ENCODE results near the gene ZNF230. TPM values are rescaled to one million over a fixed set of nuclear protein-coding genes. Genes with fewer than 3 reads are reported as not detected.

ZNF230 gene
- total and polyA plus RNA-seq, 2 of the 4 experiments (the other 2 are of a cell fraction) = 1.5 to 3.4 TPM

DNA sequence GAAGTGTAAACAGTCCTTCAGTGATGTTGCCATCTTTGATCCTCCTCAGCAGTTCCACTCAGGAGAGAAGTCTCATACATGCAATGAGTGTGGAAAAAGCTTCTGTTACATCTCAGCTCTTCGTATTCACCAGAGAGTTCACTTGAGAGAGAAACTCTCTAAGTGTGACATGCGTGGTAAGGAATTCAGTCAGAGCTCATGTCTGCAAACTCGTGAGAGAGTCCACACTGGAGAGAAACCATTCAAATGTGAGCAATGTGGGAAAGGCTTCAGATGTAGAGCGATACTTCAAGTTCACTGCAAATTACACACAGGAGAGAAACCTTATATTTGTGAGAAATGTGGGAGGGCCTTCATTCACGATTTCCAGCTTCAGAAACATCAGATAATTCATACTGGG, 7.7 kb downstream of the ZNF230 start:
- Histone ChIP-seq H3K4ac (ENCODE audit: low read depth, low read length) (no peak overlapping the region), H2AK5ac (ENCODE audit: low read depth, low read length) (no peak overlapping the region), H2BK120ac (ENCODE audit: low read depth, low read length) (no peak overlapping the region), H4K5ac (ENCODE audit: low read depth, low read length) (no peak overlapping the region), H3K9me1 (ENCODE audit: insufficient read depth, low read length) (no peaks in the 10 kb centered on the region), H3K9ac (ENCODE audit: low read depth, low read length) (no peak overlapping the region), H3K23ac (ENCODE audit: low read depth, low read length) (no peak overlapping the region), H3K18ac (ENCODE audit: low read depth, low read length) (no peak overlapping the region), H2BK20ac (ENCODE audit: low read depth, low read length) (no peak overlapping the region), H2BK5ac (ENCODE audit: low read depth, low read length, poor library complexity, severe bottlenecking) (no peak overlapping the region), H4K8ac (ENCODE audit: low read depth in 2 of 2, low read length in 2 of 2) (no peak overlapping the region), H3K4me2 (ENCODE audit: low read depth, low read length) (no peak overlapping the region), H2BK15ac (ENCODE audit: low read depth, low read length) (no peak overlapping the region), H4K91ac (ENCODE audit: insufficient read depth, low read depth, low read length) (no peak overlapping the region), H3K4me1 (ENCODE audit: control insufficient read depth, insufficient read depth, low read length) (no peaks in the 10 kb centered on the region), H4K20me1 (ENCODE audit: insufficient read depth, low read length) (no peaks in the 10 kb centered on the region), H3K27me3 (ENCODE audit: control insufficient read depth, insufficient read depth, low read length) (no peaks in the 10 kb centered on the region), H3K4me3 (ENCODE audit: insufficient read depth, low read depth, low read length) (no peak overlapping the region), H3K14ac (replicated peaks; ENCODE audit: low read depth, low read length) (no peak overlapping the region), H3K56ac (ENCODE audit: extremely low read depth, insufficient read depth, low read length) (no peak overlapping the region), H2AFZ (replicated peaks; ENCODE audit: low read length, poor library complexity) (no peak overlapping the region), H3K27ac (ENCODE audit: insufficient read depth, low read length) (no peak overlapping the region), H3K36me3 (ENCODE audit: control insufficient read depth, insufficient read depth, low read length) (peaks cover 38% of the 10 kb centered on the region), H3K9me3 (ENCODE audit: control insufficient read depth, insufficient read depth, low read length) (peaks cover 30% of the 10 kb centered on the region), H3K79me1 (ENCODE audit: low read depth in 1 of 2, low read length in 2 of 2) (0 out of 4 replicates have a peak, but pooled peaks cover 0 to 4% of the 10 kb centered on the region in 2 experiments), H2AK9ac (replicated peaks; ENCODE audit: low read depth, low read length, poor library complexity) (no peak overlapping the region)
- DNase-seq (no peak), ATAC-seq (ENCODE audit: low read depth) (no peak)
- ChIA-PET POLR2A (ENCODE audit: unreplicated experiment) (no interaction called here), CTCF (no interaction called here)
- dilution Hi-C loops (cut with HindIII; ENCODE audit: low sequenced_read_pairs, unreplicated experiment) = no loop called here
- TF ChIP-seq NFE2L2 (IDR thresholded peaks at IDR 0.05; ENCODE audit: low read depth, low read length) (no peak), RFX5 (IDR thresholded peaks at IDR 0.05; ENCODE audit: low read depth, low read length) (no peak), MAZ (IDR thresholded peaks at IDR 0.05; ENCODE audit: borderline replicate concordance, low read depth, low read length) (no peak), CEBPB (IDR thresholded peaks at IDR 0.05; ENCODE audit: low read depth, low read length) (no peak), MAFK (IDR thresholded peaks at IDR 0.05; ENCODE audit: low read depth, low read length) (no peak), RAD21 (IDR thresholded peaks at IDR 0.05; ENCODE audit: low read length) (no peak), POLR2A (IDR thresholded peaks at IDR 0.05; ENCODE audit: low read depth, low read length) (no peak), SMC3 (IDR thresholded peaks at IDR 0.05; ENCODE audit: low read depth, low read length) (no peak), RCOR1 (IDR thresholded peaks at IDR 0.05; ENCODE audit: insufficient replicate concordance, low read length) (no peak), MXI1 (IDR thresholded peaks at IDR 0.05; ENCODE audit: borderline replicate concordance, low read depth, low read length) (no peak), FOS (IDR thresholded peaks at IDR 0.05; ENCODE audit: low read depth, low read length) (no peak), CHD1 (IDR thresholded peaks at IDR 0.05; ENCODE audit: low read depth, low read length) (no peak)
- TF ChIP-seq, protein P1, sequence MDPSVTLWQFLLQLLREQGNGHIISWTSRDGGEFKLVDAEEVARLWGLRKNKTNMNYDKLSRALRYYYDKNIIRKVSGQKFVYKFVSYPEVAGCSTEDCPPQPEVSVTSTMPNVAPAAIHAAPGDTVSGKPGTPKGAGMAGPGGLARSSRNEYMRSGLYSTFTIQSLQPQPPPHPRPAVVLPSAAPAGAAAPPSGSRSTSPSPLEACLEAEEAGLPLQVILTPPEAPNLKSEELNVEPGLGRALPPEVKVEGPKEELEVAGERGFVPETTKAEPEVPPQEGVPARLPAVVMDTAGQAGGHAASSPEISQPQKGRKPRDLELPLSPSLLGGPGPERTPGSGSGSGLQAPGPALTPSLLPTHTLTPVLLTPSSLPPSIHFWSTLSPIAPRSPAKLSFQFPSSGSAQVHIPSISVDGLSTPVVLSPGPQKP (IDR thresholded peaks at IDR 0.05; ENCODE audit: borderline replicate concordance, low read depth, low read length) = no peak
- BruUV-seq (replicated peaks) = no TSS peak
- intact Hi-C loops (cut with micrococcal nuclease) = no loop called here
- in situ Hi-C loops (cut with MboI; ENCODE audit: low sequenced_read_pairs) = no loop called here
- WGBS, 2 experiments (ENCODE audit: extremely low coverage in 2 of 2, insufficient read length in 1 of 2) = no CpG with 5 or more reads among the region's 5 CpGs

Measured in IMR-90 (cell line).